K562 (cell line): ENCODE data around the gene ITSN2. TPM values are rescaled to one million over a fixed set of nuclear protein-coding genes. Genes with fewer than 3 reads are reported as not detected.
A peak's percentile ranks its signal among the peaks of the same experiment; 100 is the strongest.

Experiments
- ATAC-seq: fragments of 200-7000 bp; cut with Tn5 transposase; 3 replicates; pipeline ENCODE4 v1.9.1; 2020; ENCODE audit warnings: moderate library complexity
- BruUV-seq: library from RNA; stranded (reverse); fragments of 400-500 nt; replicated peaks from 2 replicates; lab custom pipeline; 2021; lab: Mats Ljungman, UMichigan
- CTCF ChIA-PET: fragments of 300-600 bp; formaldehyde crosslinking; extraction: SDS; loops from one replicate; lab custom pipeline; 2021; ENCODE audit warnings: low intra/inter-chr PET ratio; lab: Yijun Ruan, JAX
- POLR2A ChIA-PET: fragments of 300-600, 350-650 bp; sonication (Branson Sonifier 250); formaldehyde crosslinking; extraction: SDS; loops from one replicate; lab custom pipeline; 2021; ENCODE audit warnings: antibody characterized with exemption, inconsistent platforms; lab: Yijun Ruan, JAX
- DNase-seq, 4 experiments: peaks; one replicate each; pipeline versions ENCODE4 v3.0.0 to v3.0.0-alpha.2; 2011 to 2018; ENCODE audit warnings: low spot score in 3 of 4, mixed read lengths in 3 of 4; ENCODE audit errors: extremely low read depth in 1 of 4
- FAIRE-seq: peaks from 2 replicates; lab custom pipeline; 2011; peaks lifted over from hg19 to GRCh38; lab: Jason Lieb, UNC
- H2AFZ ChIP-seq: 2 replicates; pipeline ENCODE4 v1.6.0; 2011; ENCODE audit warnings: low read depth, low read length, control low read depth, inconsistent platforms
- H3K27ac ChIP-seq: fragments of 200-600 bp; 3 replicates; pipeline ENCODE4 v1.8.0; 2011; ENCODE audit warnings: low read depth, mild to moderate bottlenecking, control low read depth, inconsistent platforms, low read length, moderate library complexity, mixed read lengths; ENCODE audit errors: extremely low read depth
- H3K27me3 ChIP-seq, 2 experiments: fragments of 300-600 bp in 1 of 2; 2 replicates in 1 of 2; 3 replicates in 1 of 2; pipeline versions ENCODE4 v1.6.0 to v1.8.0; 2011; ENCODE audit warnings: inconsistent platforms in 2 of 2, low read length in 2 of 2, mild to moderate bottlenecking in 1 of 2, mixed read lengths in 1 of 2, moderate library complexity in 1 of 2; ENCODE audit not compliant: control insufficient read depth in 2 of 2, insufficient read depth in 2 of 2
- H3K36me3 ChIP-seq: fragments of 300-600 bp; 3 replicates; pipeline ENCODE4 v1.8.0; 2011; ENCODE audit warnings: mild to moderate bottlenecking, low read length, inconsistent platforms; ENCODE audit not compliant: control insufficient read depth, insufficient read depth
- H3K4me1 ChIP-seq, 2 experiments: fragments of 200-600 bp in 1 of 2; replicated peaks in 1 of 2; 2 replicates in 1 of 2; 3 replicates in 1 of 2; pipeline versions ENCODE4 v1.5.1 to v1.8.0; 2011; ENCODE audit warnings: inconsistent platforms in 2 of 2, low read length in 2 of 2, mild to moderate bottlenecking in 1 of 2, mixed read lengths in 1 of 2, moderate library complexity in 1 of 2; ENCODE audit not compliant: control insufficient read depth in 2 of 2, insufficient read depth in 2 of 2
- H3K4me2 ChIP-seq: 2 replicates; pipeline ENCODE4 v1.6.1; 2011; ENCODE audit warnings: low read length, control low read depth, inconsistent platforms, mixed read lengths; ENCODE audit not compliant: insufficient read depth
- H3K4me3 ChIP-seq: fragments of 200-600 bp; sonication (generic), shearing (Covaris generic); 2 replicates; pipeline ENCODE4 v1.5.1; 2016; ENCODE audit warnings: control low read depth, inconsistent platforms
- H3K79me2 ChIP-seq: fragments of 200-600 bp; 3 replicates; pipeline ENCODE4 v1.8.0; 2011; ENCODE audit warnings: low read length, inconsistent platforms; ENCODE audit not compliant: control insufficient read depth, insufficient read depth
- H3K9ac ChIP-seq, 2 experiments: 2 replicates each; pipeline versions ENCODE4 v1.6.0 to v1.6.1; 2011; ENCODE audit warnings: low read depth in 2 of 2, low read length in 2 of 2, control low read depth in 1 of 2, inconsistent platforms in 1 of 2, mild to moderate bottlenecking in 1 of 2, mixed read lengths in 1 of 2; ENCODE audit not compliant: insufficient read depth in 1 of 2
- H3K9me1 ChIP-seq: one replicate; pipeline ENCODE4 v1.6.0; 2011; ENCODE audit warnings: inconsistent platforms, mild to moderate bottlenecking, low read length, moderate library complexity; ENCODE audit not compliant: control insufficient read depth, insufficient read depth
- H3K9me3 ChIP-seq: replicated peaks from 2 replicates; pipeline ENCODE4 v1.5.1; 2011; ENCODE audit warnings: low read depth, low read length, inconsistent platforms; ENCODE audit not compliant: control insufficient read depth, insufficient read depth
- H4K20me1 ChIP-seq: replicated peaks from 2 replicates; pipeline ENCODE4 v1.6.1; 2011; ENCODE audit warnings: low read length, inconsistent platforms, mixed read lengths; ENCODE audit not compliant: control insufficient read depth, insufficient read depth
- NCOA6 ChIP-seq: fragments of 450-650 bp; IDR thresholded peaks from 2 replicates; pipeline ENCODE4 v1.6.1; 2017; ENCODE audit warnings: mild to moderate bottlenecking
- POLR2A ChIP-seq: fragments of 450-650 bp; conservative IDR thresholded peaks from 2 replicates; pipeline ENCODE4 v1.6.1; 2016
- RAD51 ChIP-seq: fragments of 450-650 bp; IDR thresholded peaks from 2 replicates; pipeline ENCODE4 v1.7.1; 2016; ENCODE audit warnings: low read depth, mild to moderate bottlenecking, borderline replicate concordance
- SIN3B ChIP-seq: fragments of 450-650 bp; IDR thresholded peaks from 2 replicates; pipeline ENCODE4 v1.6.1; 2017; ENCODE audit warnings: low read depth, mild to moderate bottlenecking, moderate library complexity
- YY1 ChIP-seq, 3 experiments: IDR thresholded peaks; 2 replicates each; pipeline ENCODE4 v1.6.1; 2011; ENCODE audit warnings: low read length in 2 of 3, mild to moderate bottlenecking in 2 of 3, moderate library complexity in 2 of 3, borderline replicate concordance in 1 of 3, control low read depth in 1 of 3, low read depth in 1 of 3; ENCODE audit not compliant: insufficient read depth in 3 of 3, insufficient replicate concordance in 2 of 3, control insufficient read depth in 1 of 3, insufficient read length in 1 of 3; ENCODE audit errors: extremely low read depth in 1 of 3
- ZBTB34 ChIP-seq: fragments of 250-450 bp; sonication (Bioruptor Pico); IDR thresholded peaks from 2 replicates; pipeline ENCODE4 v1.8.0; 2021; ENCODE audit warnings: mild to moderate bottlenecking, moderate library complexity
- ZNF12 ChIP-seq: sonication (generic); formaldehyde crosslinking; IDR thresholded peaks from 2 replicates; pipeline ENCODE4 v1.4.0; 2020; ENCODE audit warnings: mild to moderate bottlenecking, missing genetic modification reagents
- WGBS: fragments of 100-300 bp; shearing (Covaris generic); methylation state at CpG from one replicate; pipeline ENCODE4 v1.1.6; 2016; ENCODE audit warnings: low coverage, mixed read lengths; ENCODE audit not compliant: insufficient coverage; ENCODE audit errors: missing lambda C conversion rate; 5-methylcytosine and 5-hydroxymethylcytosine counted together
- in situ Hi-C: fragments of 300-500 bp; cut with MboI; formaldehyde crosslinking; loops from 4 replicates; pipeline ENCODE4 v1.15.0; 2018; ENCODE audit warnings: inconsistent platforms, mixed read lengths
- intact Hi-C: fragments of 100-400 bp; cut with micrococcal nuclease; formaldehyde crosslinking; loops from 2 replicates; pipeline ENCODE4 v1.14.2; 2022
- polyA plus RNA-seq, 8 experiments: library from polyadenylated mRNA; depleted of rRNA in 4 of 8; stranded (reverse) in 5 of 8; unstranded in 3 of 8; fragments of >200 nt; fragmentation: Nextera tagmentation in 2 of 8; fragmentation: Illumina TruSeq in 1 of 8; extraction: Ambion mirVana in 2 of 8; extraction: Trizol in 1 of 8; gene quantifications; 2 replicates each; pipeline versions ENCODE4 v1.2.1 to v1.2.3, GENCODE V29; 2011 to 2014; ENCODE audit warnings: inconsistent platforms in 1 of 8, missing spikeins in 1 of 8
- total RNA-seq, 7 experiments: library from RNA; depleted of rRNA in 6 of 7; stranded (reverse); fragments of >200 nt in 6 of 7; fragmentation: Illumina TruSeq in 2 of 7; extraction: Trizol in 2 of 7; gene quantifications; 2 replicates each; pipeline versions ENCODE4 v1.2.1 to v1.2.3, GENCODE V29; 2011 to 2021; ENCODE audit warnings: low replicate concordance in 1 of 7

Gene ITSN2
- total and polyA plus RNA-seq, 9 of the 15 experiments (the other 6 are each of a cell fraction or from before 2014, with no cell fraction given): 6.6 to 19.9 (median 15.2) TPM

DNA sequence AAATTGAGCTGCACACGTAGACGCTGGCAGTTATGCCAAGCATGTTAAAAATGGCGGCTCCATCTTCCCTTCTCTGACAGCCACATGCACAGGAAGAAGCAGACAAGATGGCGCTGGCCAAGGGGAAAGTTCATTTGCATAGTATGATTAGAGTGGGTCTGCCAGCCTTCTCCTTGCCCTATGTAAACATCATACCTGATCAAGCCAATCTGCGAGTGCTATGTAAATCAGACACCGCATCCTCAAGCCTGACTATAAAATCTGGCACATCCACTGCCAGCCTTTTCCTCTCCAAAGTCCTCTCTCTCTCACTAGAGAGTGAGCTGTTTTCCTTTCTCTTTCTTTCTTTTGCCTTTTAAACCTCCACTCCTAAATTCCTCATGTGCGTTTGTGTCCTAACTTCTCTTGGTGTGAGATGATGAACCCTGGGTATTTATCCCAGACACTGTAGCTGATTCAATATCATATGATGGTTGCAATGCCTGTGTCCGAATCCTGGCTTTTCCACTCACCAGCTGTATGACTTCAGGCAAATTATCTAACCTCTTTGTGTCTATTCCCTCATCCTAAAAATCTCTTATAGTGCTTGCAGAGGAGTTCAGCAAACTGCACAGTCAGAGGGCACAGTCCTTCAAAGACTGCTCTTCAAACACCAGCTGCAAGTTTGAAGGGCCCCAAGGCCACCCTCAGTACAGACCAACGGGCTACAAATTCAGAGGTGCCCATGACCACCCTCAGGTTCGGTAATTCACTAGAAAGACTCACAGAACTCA is 39.3 kb upstream of the ITSN2 start:
- ATAC-seq (peak; percentile 55), FAIRE-seq (peak; percentile 37), DNase-seq (no peak)
- no peak overlapping the region for H3K4me3 ChIP-seq
- peak in 2 of 3 experiments; percentile 34 to 86 for TF ChIP-seq YY1 (IDR thresholded peaks at IDR 0.05; ENCODE audit: borderline replicate concordance in 1 of 3, control insufficient read depth in 1 of 3, extremely low read depth in 1 of 3, insufficient read depth in 3 of 3, insufficient read length in 1 of 3, insufficient replicate concordance in 2 of 3, low read depth in 1 of 3, low read length in 2 of 3)
- no peak for TF ChIP-seq NCOA6
- no peak for TF ChIP-seq ZBTB34 (CRISPR knock-in tag)
- no peak for TF ChIP-seq SIN3B
- TF ChIP-seq ZNF12: no peak
- no peak for TF ChIP-seq RAD51
- no peak for TF ChIP-seq POLR2A
- H3K4me2 ChIP-seq: no peak overlapping the region; the same call in 1 of the 2 replicates
- POLR2A ChIA-PET: interaction anchor here (0.7 kb wide), 2 partner anchors 435 to 560 kb away, joined by 3 read pairs; no protein-coding TSS in a partner anchor
- no peaks in the 10 kb centered on the region for H4K20me1 ChIP-seq
- WGBS: 52% methylated on average over 10 of the region's 10 CpGs
- peak overlapping the region; percentile 69 for H2AFZ ChIP-seq
- no peaks in the 10 kb centered on the region for H3K9me3 ChIP-seq
- H3K27me3 ChIP-seq: no peaks in the 10 kb centered on the region; a peak in 1 of 5 replicates
- H3K36me3 ChIP-seq: no peaks in the 10 kb centered on the region
- H3K9ac ChIP-seq: no peak overlapping the region
- H3K27ac ChIP-seq: no peak overlapping the region
- BruUV-seq: no TSS peak
- no peaks in the 10 kb centered on the region for H3K79me2 ChIP-seq
- H3K9me1 ChIP-seq: no peaks in the 10 kb centered on the region
- in situ Hi-C loops (loop anchor here (10.0 to 25.0 kb wide), 2 partner anchors 388 to 725 kb away; partner anchors contain the start of genes CENPO and PTRHD1), intact Hi-C loops (no loop called here)
- peaks cover 3 to 4% of the 10 kb centered on the region in 2 experiments; a peak in 1 of 5 replicates for H3K4me1 ChIP-seq
- CTCF ChIA-PET: no interaction called here
